ENCODE data around the gene OPA3.
"Not testable (repeated sequence)": the region's sequence is repeated elsewhere in the genome, so short reads cannot be mapped to it uniquely, and the experiment has no call there.

OPA3 gene

DNA sequence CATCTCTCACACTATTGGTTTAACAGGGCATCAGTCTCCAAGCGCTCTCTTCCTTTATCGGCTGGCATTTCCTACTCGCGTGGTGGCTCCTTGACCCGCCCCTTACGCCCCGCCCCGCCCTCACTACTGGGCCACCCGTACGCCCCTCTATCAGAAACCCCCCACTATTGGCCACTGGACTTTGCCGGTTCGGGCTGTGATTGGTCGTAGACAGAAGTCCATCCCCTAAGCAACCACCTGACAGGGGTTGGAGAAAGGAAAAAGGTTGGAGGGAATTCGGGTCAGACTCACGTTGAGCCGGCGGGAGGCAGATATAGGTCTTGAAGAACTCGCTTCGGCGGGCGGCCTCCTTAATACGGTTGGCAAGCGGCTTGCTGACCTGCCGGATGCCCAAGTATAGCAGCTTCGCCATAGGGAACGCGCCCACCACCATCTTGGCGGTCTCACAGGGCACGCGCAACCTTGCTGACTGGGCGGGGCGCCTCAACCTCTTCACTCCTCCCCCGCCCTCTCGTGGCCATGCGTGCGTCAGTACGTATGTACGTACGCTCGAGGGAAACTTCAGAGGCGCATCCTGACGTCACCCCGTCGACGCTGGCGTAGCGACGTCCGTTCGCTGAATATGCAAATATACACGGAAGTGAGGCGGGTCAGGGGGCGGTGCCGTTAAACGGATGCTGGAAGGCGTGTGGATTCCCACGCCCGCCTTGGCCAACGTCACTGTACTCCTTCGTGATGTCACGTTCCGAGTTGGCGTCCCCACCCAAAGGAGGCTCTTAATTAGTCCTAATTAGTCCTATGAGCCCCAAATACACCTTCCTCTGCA is at the start of gene OPA3:
Gene OPA3, minus strand, starts transcription at position 471 of the 826 bp plus-strand sequence. Its CDS starts 38 bp downstream, at position 433.
- DNase-seq = peak; percentile 100

DNA sequence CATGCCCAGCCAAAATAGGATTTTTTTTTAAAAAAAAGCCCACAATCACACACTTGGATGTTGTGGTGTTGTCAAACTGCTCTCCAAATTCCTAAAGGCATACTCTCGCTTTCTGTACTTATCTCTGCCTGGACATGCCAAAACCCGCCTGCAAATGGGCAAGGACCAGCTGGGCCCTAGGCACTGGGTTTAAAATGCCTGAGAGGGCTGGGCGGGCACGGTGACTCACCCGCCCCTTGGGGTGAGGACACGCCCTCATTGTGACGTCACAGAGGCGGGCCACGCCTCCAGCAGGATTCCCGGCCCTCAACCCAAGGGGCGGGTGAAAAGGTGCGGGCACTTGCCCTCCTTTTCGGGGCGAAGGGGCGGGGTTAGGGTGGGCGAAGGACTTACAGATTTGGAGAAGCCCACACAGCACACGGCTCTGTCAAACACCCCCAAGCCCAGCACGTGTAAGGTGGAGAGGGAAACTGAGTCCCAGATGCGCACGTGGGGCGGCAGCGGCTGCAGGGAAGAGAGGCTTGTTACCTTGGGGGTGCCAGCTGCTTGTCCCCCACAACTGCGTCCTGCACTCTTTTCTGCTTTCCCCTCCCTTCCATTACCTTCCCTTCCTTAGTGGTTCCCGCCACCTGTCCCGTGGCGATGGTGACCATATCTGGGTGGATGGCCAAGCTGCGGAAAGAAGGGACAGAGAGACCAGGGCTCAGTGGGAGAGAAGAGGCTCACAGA is 48.0 kb upstream of the OPA3 start:
- peak; percentile 80 for DNase-seq

DNA sequence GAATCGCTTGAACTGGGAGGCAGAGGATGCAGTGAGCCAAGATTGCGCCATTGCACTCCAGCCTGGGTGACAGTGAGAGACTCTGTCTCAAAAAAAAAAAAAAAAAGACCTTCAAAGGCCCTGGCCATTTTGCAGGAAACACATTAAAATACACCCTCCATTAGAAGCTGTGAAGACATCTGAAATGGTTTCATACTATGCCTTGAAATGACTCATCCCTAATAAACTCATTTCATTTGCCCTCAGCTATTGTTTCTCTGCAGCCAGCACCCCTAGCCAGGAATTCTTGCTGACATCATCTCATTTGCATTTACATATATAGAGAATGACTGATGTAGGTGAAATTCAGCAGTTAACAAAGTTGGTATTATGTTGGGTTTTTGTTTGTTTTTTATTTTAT is 45.9 kb upstream of the OPA3 start:
- DNase-seq = no peak

DNA sequence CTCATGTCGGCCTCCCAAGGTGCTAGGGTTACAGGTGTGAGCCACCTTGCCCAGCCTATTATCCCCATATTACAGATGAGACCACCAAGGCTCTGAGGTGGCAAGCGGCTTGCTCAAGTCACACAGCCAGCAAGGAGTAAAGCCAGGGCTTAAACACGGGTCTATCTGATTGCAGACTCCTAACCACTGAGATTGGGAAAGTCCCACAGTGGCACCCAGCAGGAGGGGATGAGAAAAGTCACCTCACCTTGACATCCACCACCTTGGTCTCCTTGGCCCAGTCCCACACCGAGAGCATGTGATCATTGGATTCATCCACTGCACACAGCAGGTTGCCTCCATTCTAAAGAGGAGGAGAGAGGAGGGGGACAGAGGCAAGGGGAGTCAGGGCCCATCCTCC is 45.1 kb upstream of the OPA3 start:
- DNase-seq = no peak

DNA sequence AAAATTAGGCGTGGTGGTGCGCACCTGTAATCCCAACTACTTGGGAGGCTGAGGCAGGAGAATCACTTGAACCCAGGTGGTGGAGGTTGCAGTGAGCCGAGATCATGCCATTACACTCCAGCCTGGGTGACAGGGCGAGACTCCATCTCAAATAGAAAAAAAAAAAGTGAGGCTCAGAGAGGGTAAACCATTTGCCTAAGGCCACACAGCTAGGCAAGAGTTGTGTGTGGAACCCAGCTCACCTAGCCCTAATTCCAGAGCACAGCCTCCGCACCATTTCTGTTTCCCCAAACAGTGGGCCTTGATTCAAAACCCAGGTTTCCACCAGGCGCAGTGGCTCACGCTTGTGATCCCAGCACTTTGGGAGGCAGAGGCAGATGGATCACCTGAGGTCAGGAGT is 43.6 kb upstream of the OPA3 start:
- DNase-seq = not testable (repeated sequence)

DNA sequence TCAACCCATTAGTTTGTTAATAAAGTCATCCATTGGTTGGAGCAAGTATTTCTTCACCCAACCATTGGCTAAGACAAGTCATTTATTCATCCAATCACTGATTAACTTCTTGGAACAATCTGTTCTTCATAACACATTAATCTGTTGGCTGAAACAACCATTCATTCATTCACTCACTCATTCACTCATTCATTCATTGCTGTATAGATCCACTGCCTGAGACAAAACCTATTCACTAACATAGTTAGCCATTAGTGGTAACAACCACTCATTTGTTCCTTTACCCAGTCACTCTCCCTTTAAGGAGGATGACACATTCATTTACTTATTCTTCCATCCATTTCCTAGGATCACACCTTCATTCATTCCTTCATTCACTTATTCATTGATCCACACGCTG is 39.4 kb upstream of the OPA3 start:
- no peak for DNase-seq

DNA sequence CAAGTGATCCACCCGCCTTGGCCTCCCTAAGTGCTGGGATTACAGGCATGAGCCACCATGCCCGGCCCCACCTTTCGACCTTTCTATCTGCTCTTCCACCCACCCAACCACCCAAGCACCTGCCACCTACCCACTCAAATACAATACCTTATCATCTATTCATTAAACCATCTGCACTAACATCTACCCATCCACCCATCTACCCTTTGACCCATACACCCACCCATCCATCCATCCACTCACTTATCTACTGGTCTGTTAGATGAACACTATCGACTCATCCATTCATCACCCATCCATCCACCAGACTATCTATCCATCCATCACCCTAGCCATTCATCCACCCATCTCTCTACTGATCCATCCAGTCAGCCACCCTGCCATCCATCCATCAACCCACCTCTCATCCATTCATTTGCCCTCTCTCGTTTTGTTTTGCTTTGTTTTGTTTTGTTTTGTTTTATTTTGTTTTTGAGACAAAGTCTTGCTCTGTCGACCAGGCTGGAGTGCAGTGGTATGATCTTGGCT is 37.4 kb upstream of the OPA3 start:
- no peak for DNase-seq

DNA sequence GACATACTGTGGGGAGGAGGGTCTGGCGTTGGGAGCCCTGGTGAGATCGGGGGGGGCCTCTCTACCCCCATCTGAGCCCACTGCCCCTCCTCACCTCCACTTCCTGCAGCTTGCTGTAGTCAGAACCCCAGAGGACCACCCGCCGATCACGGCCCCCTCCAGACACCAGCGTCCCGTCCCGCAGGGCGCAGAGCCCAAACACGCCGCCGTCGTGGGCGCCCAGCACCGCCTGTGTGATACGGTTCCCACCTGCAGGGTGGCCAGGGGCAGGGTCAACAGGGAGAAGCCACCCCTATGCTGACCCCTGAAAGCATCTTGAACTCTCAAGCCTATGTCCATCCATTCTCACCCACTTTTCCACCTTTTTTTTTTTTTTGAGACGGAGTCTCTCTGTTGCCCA is 36.8 kb upstream of the OPA3 start:
- no peak for DNase-seq

DNA sequence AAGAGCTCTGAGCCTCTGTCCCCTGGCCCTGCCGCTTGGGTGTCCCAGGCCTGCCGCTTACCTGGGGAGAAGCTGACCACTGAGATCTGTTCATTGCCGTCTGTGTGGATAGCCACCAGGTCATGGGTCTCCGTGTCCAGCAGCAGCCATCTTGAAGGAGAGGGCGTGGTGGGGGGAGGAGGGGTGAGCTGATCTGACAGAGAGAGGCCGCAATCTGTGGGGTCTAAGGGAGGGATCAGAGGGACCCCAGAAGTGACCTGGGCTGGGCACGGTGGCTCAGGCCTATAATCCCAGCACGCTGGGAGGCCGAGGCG is 32.1 kb upstream of the OPA3 start:
- peak; percentile 39 for DNase-seq

DNA sequence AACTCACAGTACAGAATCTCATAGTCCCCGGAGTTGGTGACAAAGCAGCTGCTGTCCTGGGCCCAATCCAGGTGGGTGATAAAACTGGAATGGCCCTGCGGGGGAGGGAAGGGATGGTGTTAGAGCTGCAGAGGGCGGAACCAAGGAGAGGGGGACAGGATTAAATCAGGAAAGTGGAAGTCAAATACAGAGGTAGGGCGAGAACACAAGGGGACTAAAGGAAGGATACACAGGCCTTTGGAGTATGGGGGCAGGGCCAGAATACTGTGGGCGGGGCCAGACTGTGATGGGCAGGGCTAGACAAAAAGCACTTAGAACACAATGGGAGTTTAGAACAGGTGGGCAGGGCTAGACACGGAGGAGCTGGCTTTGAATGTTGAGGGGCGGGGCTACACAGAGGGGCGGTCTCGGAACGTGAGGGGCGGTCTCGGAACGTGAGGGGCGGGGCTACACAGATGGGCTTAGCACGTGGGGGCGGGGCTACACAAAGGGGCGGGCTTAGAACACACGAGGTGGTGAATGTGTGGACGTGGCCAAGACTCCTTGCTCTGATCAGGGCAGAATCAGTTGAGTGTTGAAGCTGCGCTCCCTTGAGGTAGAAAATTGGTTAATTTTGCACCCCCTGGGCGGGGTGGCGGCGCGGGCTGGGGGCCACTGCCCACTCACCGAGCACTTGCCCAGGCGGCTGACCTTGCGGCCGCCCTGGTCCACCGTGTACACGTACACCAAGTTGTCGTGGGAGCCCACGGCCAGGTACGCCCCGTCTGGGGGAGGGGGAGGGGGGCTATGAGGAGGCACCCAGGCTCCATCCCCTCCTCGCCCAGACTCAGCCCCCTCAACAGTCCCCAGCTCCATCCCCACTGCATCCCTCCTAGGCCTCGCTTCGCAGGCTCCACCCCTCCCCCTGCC is 31.4 kb upstream of the OPA3 start:
- DNase-seq = peak; percentile 94

DNA sequence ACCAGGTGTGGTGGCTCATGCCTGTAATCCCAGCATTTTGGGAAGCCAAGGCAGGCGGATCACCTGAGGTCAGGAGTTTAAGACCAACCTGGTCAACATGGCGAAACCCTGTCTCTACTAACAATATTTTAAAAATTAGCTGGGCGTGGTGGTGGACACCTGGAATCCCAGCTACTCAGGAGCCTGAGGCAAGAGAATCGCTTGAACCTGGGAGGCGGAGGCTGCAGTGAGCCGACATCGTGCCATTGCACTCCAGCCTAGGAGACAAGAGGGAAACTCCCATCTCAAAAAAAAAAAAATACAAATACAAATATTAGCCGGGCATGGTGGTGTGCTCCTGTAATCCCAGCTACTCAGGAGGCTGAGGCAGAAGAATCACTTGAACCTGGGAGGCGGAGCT is 30.5 kb upstream of the OPA3 start:
- not testable (repeated sequence) for DNase-seq

DNA sequence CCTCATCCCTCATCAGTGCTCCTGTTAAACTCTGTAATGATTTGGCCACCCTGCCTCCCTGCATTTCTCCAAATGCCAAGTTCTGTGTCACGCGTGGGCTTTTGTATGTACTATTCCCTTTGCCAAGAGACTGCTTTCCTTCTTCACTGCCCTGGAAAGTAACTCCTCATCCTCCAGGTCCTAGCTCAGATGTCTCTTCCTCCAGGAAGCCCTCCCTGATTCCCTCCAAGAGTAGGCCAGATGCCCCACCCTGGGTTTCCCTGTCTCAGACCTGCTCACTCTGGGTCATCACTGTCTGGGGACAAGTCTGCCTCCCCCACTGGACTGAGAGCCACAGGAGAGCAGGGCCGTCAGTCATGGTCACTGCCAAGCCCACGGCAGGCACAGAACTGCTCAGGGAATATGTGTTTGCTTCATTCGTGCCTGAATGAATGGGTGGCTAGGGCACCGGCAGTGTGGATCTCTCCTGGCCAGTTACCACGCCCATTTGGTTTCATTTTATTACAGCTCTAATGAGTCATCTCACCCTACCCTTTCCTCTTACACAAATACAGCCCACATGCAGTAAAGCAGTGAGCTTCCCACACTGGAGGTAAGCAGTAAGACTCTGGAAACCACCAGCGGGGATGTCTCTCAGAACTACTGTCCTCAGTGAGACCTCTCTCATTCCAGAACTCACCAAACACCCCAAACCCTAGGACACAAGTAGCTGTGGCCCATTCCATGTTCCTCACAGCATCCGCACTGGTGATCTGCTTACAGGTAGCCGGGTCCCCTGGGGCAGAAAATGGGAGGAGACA is 29.5 kb upstream of the OPA3 start:
- DNase-seq = no peak

DNA sequence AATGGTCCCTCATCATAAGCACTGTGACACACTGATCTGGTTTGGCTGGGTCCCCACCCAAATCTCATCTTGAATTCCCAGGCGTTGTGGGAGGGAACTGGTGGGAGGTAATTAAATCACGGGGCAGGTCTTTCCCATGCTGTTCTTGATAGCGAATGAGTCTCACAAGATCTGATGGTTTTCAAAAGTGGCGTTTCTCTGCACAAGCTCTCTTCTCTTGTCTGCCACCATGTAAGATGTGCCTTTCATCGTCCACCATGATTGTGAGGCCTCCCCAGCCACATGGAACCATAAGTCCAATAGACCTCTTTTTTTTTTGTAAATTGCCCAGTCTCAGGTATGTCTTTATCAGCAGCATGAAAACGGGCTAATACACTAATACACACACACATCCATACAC is 24.3 kb upstream of the OPA3 start:
- no peak for DNase-seq

DNA sequence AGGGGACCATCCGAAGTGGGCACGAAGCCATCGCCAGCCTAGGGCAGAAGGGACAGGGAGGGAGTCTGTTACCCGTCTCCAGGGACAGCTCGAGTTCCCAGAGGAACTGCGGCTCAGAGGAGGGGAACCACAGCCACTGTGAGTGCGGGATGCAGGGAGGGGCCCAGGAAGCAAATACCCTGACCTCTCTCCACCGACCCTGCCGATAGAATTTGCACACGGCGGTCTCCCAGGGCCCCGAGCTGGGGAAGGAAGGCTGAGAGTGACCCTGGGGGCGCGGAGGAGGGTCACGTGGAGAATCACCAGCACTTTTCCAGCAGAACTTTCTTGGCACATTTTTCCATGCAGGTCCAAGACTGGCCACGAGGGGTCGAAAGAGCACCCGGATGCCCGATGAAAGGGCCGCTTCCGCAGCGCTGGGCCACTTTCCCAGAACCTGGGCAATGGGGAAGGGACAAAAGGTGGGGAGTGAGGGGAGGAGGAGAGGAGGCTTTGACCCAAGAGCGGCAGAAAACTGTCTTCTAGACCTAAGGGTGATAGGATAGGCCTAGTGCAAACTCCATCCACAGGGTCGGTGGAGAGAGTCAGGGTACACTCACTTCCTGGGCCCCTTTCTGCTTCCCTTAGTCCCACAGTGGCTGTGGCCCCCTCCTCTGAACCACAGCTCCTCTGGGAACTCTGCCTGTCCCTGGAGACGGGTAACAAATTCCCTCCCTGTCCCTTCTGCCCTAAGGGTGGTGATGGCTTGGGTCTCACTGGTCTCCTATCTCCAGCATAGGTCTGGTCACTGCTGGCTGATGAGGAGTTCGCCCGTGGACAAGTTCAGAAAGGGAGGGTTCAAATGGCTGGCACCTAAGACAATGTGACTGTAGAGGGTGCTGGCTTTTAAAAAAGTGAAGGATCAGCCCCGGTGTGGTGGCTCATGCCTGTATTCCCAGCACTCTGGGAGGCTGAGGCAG is 22.7 kb upstream of the OPA3 start:
- peak; percentile 83 for DNase-seq

DNA sequence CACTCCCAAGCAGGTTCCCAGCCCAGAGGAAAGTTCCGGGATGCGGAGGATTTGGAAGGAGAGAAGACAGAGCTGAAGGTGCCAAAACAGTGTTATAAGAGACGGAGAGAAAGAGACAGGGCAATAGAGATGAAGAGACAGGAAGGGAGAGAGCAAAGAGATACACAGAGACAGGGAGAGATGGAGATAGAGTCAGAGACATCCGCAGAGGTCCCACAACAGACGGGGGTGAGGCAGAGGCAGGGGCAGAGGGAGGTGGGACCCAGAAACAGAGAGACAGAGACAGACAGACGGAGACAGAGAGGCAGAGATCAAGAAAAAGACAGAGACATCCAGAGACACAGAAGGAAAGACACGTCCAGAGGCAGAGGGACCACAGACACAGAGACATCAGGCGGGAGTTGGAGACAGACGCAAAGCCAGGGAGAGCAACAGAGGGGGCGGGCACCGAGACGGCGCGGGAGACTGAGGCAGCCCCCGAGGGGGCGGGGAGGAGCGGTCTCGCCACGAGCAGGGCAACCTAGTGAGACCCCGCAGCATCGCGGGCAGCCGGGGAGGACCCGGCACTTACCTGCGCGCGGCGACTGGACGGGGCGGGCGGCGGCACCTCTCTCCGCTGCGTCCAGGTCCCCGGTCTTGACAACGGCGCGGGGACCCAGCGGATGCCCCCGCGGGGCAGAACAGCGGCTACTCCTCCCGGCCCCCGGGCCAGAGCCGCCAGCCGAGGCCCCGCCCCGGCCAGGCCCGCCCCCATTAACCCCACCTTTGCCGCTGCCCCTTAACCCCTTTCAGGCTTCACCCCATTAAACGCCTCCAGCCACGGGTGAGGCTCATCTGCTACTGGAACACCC is 17.1 kb upstream of the OPA3 start, which contains the start of gene GPR4:
Gene GPR4, minus strand, starts transcription at position 689 of the 851 bp plus-strand sequence. CDS start 10,346 bp downstream, outside the sequence.
- no peak for DNase-seq

DNA sequence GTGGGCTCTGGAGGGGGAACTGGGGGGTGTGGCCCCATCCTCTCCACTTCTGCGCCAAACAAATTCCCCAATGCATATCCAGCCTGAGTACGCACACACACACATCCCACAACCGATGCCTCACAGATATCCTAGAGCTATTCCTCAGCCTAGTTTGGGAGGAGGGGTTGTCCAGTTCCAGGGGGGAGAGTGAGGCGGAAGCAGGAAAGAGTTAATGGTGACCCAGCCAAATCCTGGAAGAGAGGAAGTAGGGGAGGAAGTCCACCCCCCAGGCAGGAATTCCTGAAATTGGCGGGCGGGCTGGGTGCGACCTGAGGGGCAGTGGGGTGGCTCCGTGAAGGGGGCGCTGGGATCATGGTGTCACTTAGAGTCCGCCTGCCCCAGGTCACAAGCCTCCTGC is 16.5 kb upstream of the OPA3 start:
- no peak for DNase-seq

DNA sequence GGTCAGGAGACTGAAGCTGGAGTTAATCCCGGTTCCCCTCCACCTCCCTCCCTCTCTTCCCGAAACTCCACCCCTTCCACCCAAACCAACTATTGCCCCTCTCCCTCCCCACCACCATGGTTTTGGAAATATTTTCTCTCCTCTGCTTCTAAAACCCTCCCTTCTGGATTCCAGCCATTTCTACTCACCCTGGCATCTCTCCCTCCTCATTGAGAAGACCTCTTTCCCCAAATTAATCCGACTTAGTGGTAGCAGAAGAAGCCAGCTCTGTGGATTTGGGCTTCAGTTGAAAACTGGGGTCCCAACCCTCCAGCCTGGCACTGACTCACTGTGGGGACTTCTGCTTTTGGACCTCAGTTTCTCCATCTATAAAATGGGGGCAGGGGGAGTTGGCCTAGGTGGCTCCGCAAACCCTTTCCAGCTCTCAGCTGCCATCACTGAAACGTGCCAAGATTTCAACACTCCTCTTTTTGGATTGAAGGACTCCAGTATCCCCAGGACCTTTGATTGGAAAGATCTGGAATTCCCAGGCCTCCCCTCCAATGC is 15.8 kb upstream of the OPA3 start:
- no peak for DNase-seq

DNA sequence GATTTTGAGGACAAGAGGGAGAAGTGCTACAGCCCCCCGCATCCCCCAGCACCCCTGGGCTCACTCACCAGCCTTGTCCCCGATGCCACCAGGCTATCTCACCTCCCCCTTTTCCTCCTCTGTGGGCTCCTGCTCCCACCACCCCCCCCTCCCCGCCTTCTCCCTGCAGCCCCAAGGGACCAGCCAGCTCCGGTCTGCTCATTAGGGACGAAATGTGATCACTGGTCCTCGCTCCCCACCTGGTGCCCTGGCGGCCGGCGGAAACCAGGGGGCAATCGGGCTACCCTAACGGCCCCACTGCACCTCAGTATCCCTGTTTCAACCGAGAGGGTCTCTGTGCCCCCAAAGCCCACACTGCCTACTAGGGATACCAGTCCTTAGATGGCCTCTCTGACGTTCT is 14.7 kb upstream of the OPA3 start:
- no peak for DNase-seq

DNA sequence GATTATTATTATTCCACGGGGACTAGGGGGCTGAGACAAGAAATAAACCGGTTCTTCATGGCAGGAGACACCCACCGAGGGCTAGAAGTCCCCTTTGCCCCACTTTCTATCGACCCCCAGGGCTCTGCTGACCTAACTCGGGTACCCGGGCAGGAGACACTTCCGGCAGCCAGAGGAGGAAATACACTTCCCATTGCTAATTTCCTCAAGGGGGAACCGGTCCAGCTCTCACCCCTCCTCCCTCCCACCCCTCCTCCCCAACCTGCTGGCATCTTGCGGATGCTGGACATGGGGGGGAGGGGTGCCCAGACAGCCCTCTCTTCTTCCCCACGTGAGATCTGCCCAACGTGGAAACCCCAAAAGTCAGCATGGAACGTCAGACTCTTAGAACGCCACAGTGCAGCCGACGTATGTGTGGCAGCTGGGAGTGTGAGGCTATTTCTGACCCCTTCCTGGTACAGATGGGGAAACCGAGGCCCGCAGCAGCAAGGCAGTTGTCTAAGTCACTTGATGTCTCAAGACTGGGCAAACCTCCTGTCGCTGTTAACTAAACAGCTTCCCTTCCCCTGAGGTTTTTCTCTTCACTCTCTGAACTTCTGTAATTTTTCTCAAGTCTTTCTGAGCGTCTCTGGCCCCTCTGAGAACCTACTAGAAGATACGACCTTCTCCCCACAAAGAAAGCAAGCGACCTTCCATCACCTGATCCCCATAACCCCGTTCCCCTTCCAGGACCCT is 13.8 kb upstream of the OPA3 start:
- no peak for DNase-seq
